Measurements from ENCODE around the gene ANGPTL2. TPM values are rescaled to one million over a fixed set of nuclear protein-coding genes. Genes with fewer than 3 reads are reported as not detected.

Gene ANGPTL2
- polyA plus RNA-seq, 4 donors: 0.45 to 16.5 (median 4.3) TPM

- Histone ChIP-seq H3K36me3 (ENCODE audit: control insufficient read depth in 3 of 3, insufficient read depth in 2 of 3, low read depth in 1 of 3, low read length in 3 of 3) (peaks cover 0 to 68% (median 3%) of the 10 kb centered on the region in 3 donors), H3K27me3 (ENCODE audit: control insufficient read depth in 3 of 3, insufficient read depth in 3 of 3, low read length in 3 of 3) (no peaks in the 10 kb centered on the region), H3K4me1 (ENCODE audit: control insufficient read depth in 3 of 3, insufficient read depth in 2 of 3, low read depth in 1 of 3, low read length in 2 of 3) (no peaks in the 10 kb centered on the region), H3K27ac (ENCODE audit: low read depth in 1 of 3, low read length in 2 of 3) (no peak overlapping the region), H3K4me3 (ENCODE audit: low read depth in 1 of 3, low read length in 3 of 3) (no peak overlapping the region), H3K9me3 (ENCODE audit: control insufficient read depth in 2 of 2, insufficient read depth in 1 of 2, low read depth in 1 of 2, low read length in 1 of 2) (no peaks in the 10 kb centered on the region)
- DNase-seq (peak; percentile 21 to 29), FAIRE-seq (no peak)
- 87 to 89% (median 88%) methylated on average over 5 of the region's 5 CpGs for WGBS, 3 donors
Measured at GRCh38 chr9:127095411-127095810, 27.0 kb downstream of the ANGPTL2 start.

DNA sequence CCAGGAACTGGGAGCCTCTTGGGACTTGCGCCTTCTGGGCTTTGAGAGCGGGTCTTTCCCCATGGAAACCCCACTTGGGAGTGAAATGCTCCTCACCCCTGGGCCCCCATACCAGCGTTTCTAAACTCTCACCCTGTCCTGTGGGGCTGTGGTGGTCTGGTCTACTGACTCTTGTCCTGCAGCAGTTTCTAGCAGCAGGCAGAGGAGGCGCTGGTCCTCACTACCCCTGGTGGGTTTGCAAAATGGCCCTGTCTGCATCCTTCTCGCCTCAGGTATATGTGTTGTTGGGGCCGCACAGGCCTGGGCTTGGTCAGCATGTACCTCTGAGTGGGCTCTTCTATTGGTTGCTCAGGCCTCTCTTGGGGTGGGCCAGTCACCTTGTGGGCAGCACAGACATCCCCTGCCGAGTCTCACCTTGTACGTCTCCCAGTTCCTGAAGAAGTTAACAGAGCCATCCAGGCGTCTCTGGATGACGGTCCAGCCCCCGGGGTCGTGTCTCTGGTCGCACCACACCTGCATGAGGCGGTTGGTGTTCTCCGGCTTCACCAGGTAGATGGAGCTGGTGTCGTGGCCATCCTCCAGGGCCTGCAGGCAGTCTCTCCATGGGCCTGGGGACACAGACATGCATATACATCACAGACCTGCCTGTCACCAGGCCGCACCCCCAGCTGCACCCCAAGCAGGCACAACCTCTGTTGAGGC, 29.0 kb downstream of the ANGPTL2 start:
- DNase-seq: no peak
- 94 to 96% (median 96%) methylated on average over 17 of the region's 17 CpGs for WGBS, 3 donors
- FAIRE-seq: no peak

DNA sequence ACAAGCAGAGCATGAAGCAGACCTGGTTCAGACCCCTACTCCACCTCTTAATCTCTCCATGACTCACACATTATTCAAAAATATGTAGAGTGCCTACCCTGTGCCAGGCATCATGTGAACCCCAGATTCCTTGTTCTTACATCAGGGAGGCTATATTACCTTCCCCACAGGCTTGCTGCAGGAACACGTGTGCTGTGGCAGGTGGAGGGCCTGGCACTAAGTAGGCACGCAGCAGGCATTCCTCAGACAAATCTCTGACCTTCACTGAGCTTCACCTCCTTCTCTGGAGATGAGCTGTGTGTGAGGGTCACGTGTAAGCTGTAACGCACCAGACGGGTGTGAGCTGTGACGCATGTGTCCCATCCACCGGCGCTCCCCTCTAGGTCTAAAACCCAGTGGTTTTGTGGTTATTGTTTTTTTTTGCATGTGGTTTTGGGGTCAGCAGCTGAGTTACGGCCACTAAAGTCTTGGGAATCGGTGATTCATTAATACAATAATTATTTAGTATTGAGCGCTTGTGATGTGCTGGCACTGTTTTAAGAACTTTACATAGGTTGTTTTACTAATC, 30.3 kb downstream of the ANGPTL2 start:
- WGBS, 3 donors: 78 to 88% (median 83%) methylated on average over 11 of the region's 11 CpGs
- H3K9me3 ChIP-seq (ENCODE audit: control insufficient read depth in 2 of 2, insufficient read depth in 1 of 2, low read depth in 1 of 2, low read length in 1 of 2): no peaks in the 10 kb centered on the region
- no peak overlapping the region for H3K27ac ChIP-seq (ENCODE audit: low read depth in 1 of 3, low read length in 2 of 3)
- H3K4me1 ChIP-seq (ENCODE audit: control insufficient read depth in 3 of 3, insufficient read depth in 2 of 3, low read depth in 1 of 3, low read length in 2 of 3): no peaks in the 10 kb centered on the region
- no peak for DNase-seq
- peaks cover 2 to 75% (median 9%) of the 10 kb centered on the region in 3 donors for H3K36me3 ChIP-seq (ENCODE audit: control insufficient read depth in 3 of 3, insufficient read depth in 2 of 3, low read depth in 1 of 3, low read length in 3 of 3)
- H3K4me3 ChIP-seq (ENCODE audit: low read depth in 1 of 3, low read length in 3 of 3): no peak overlapping the region
- no peak for FAIRE-seq
- no peaks in the 10 kb centered on the region for H3K27me3 ChIP-seq (ENCODE audit: control insufficient read depth in 3 of 3, insufficient read depth in 3 of 3, low read length in 3 of 3)

More for the DNA sequence above, 29.0 kb downstream of the ANGPTL2 start:
- H3K4me3 ChIP-seq (ENCODE audit: low read depth in 1 of 3, low read length in 3 of 3): no peak overlapping the region
- H3K27me3 ChIP-seq (ENCODE audit: control insufficient read depth in 3 of 3, insufficient read depth in 3 of 3, low read length in 3 of 3): no peaks in the 10 kb centered on the region
- H3K4me1 ChIP-seq (ENCODE audit: control insufficient read depth in 3 of 3, insufficient read depth in 2 of 3, low read depth in 1 of 3, low read length in 2 of 3): no peaks in the 10 kb centered on the region
- no peaks in the 10 kb centered on the region for H3K9me3 ChIP-seq (ENCODE audit: control insufficient read depth in 2 of 2, insufficient read depth in 1 of 2, low read depth in 1 of 2, low read length in 1 of 2)
- H3K36me3 ChIP-seq (ENCODE audit: control insufficient read depth in 3 of 3, insufficient read depth in 2 of 3, low read depth in 1 of 3, low read length in 3 of 3): peaks cover 0 to 75% (median 9%) of the 10 kb centered on the region in 3 donors
- no peak overlapping the region for H3K27ac ChIP-seq (ENCODE audit: low read depth in 1 of 3, low read length in 2 of 3)

DNA sequence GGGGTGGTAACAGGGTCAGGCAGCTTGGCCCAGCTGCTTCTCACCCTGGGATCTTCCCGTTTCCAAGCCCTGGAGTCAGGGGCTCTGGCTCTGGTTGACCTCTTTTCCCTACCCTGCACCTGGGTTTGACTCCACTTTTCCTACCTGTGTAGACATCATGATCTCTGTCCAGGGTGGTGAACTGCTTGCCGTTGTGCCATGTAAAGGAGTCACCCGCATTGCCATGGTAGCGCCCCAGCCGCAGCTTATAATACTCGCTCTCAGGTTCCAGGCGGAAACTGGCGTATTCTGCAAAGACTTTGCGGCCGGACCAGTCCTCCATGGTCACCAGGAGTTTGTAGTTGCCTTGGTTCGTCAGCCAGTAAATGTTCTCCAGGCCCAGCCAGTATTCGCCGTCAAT, 30.9 kb downstream of the ANGPTL2 start:
- Histone ChIP-seq H3K27me3 (ENCODE audit: control insufficient read depth in 3 of 3, insufficient read depth in 3 of 3, low read length in 3 of 3) (no peaks in the 10 kb centered on the region), H3K9me3 (ENCODE audit: control insufficient read depth in 2 of 2, insufficient read depth in 1 of 2, low read depth in 1 of 2, low read length in 1 of 2) (no peaks in the 10 kb centered on the region), H3K27ac (ENCODE audit: low read depth in 1 of 3, low read length in 2 of 3) (no peak overlapping the region), H3K36me3 (ENCODE audit: control insufficient read depth in 3 of 3, insufficient read depth in 2 of 3, low read depth in 1 of 3, low read length in 3 of 3) (peaks cover 2 to 77% (median 12%) of the 10 kb centered on the region in 3 donors), H3K4me3 (ENCODE audit: low read depth in 1 of 3, low read length in 3 of 3) (no peak overlapping the region), H3K4me1 (ENCODE audit: control insufficient read depth in 3 of 3, insufficient read depth in 2 of 3, low read depth in 1 of 3, low read length in 2 of 3) (no peaks in the 10 kb centered on the region)
- DNase-seq (no peak), FAIRE-seq (no peak)
- 96 to 97% (median 97%) methylated on average over 13 of the region's 13 CpGs for WGBS, 3 donors

GRCh38 chr9:127090341-127090985, 32.0 kb downstream of the ANGPTL2 start:
- no peak overlapping the region for H3K4me3 ChIP-seq (ENCODE audit: low read depth in 1 of 3, low read length in 3 of 3)
- FAIRE-seq: no peak
- WGBS, 3 donors: 89 to 90% (median 90%) methylated on average over 6 of the region's 6 CpGs

GRCh38 chr9:127089631-127090081, 32.8 kb downstream of the ANGPTL2 start:
- Histone ChIP-seq H3K9me3 (ENCODE audit: control insufficient read depth in 2 of 2, insufficient read depth in 1 of 2, low read depth in 1 of 2, low read length in 1 of 2) (no peaks in the 10 kb centered on the region), H3K27ac (ENCODE audit: low read depth in 1 of 3, low read length in 2 of 3) (no peak overlapping the region), H3K27me3 (ENCODE audit: control insufficient read depth in 3 of 3, insufficient read depth in 3 of 3, low read length in 3 of 3) (no peaks in the 10 kb centered on the region), H3K4me3 (ENCODE audit: low read depth in 1 of 3, low read length in 3 of 3) (no peak overlapping the region), H3K4me1 (ENCODE audit: control insufficient read depth in 3 of 3, insufficient read depth in 2 of 3, low read depth in 1 of 3, low read length in 2 of 3) (no peaks in the 10 kb centered on the region), H3K36me3 (ENCODE audit: control insufficient read depth in 3 of 3, insufficient read depth in 2 of 3, low read depth in 1 of 3, low read length in 3 of 3) (peaks cover 2 to 70% (median 17%) of the 10 kb centered on the region in 3 donors)
- FAIRE-seq (no peak), DNase-seq (no peak)
- 92 to 99% (median 94%) methylated on average over 6 of the region's 6 CpGs for WGBS, 3 donors

More at GRCh38 chr9:127090341-127090985, 32.0 kb downstream of the ANGPTL2 start:
- Histone ChIP-seq H3K27ac (ENCODE audit: low read depth in 1 of 3, low read length in 2 of 3) (no peak overlapping the region), H3K9me3 (ENCODE audit: control insufficient read depth in 2 of 2, insufficient read depth in 1 of 2, low read depth in 1 of 2, low read length in 1 of 2) (no peaks in the 10 kb centered on the region), H3K27me3 (ENCODE audit: control insufficient read depth in 3 of 3, insufficient read depth in 3 of 3, low read length in 3 of 3) (no peaks in the 10 kb centered on the region), H3K36me3 (ENCODE audit: control insufficient read depth in 3 of 3, insufficient read depth in 2 of 3, low read depth in 1 of 3, low read length in 3 of 3) (peaks cover 2 to 71% (median 17%) of the 10 kb centered on the region in 3 donors), H3K4me1 (ENCODE audit: control insufficient read depth in 3 of 3, insufficient read depth in 2 of 3, low read depth in 1 of 3, low read length in 2 of 3) (no peaks in the 10 kb centered on the region)
- DNase-seq: no peak

DNA sequence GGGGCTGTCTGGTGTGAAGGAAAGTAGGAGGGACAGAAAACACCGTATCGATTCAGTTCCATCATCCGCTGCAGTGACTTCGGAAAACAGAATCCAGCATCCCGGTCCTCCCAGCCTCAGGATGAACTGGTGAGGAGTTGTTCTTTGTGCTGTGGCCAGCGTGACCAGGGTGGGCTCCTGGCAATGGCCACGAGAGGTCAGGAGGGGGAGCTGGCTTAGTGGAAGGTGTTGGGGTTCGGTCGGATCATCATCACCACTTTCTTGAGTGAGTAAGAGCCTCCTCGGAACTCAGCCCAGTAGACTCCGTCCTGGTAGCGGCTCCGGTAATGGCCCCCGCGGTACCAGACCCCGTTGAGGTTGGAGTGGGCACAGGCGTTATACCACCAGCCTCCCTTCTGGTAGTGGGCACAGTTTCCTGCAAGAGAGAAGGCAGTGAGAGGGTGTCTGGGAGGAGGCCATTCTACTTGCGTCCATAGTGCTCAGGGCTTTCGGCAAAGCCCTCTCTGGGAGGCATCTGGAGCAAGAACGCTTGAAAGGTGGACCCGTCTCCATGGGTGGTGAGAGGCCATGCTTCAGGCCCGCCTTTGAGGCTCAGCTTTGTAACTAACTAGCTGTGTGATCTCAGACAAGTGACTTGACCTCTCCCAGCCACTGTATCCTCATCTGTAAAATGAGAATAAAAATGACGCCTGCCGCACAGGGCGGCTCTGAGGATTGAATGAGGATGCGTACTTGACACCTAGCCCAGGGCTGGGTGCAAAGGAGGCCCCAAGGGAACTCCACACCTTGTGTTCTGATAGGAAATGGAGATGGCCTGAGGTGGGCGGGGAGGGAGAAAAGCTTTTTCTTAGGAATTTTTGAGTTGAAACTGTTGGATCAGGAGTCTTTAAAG, 33.5 kb downstream of the ANGPTL2 start:
- H3K27me3 ChIP-seq (ENCODE audit: control insufficient read depth in 3 of 3, insufficient read depth in 3 of 3, low read length in 3 of 3): no peaks in the 10 kb centered on the region
- no peak overlapping the region for H3K27ac ChIP-seq (ENCODE audit: low read depth in 1 of 3, low read length in 2 of 3)
- FAIRE-seq (no peak), DNase-seq (no peak)
- WGBS, 3 donors: 95 to 97% (median 95%) methylated on average over 27 of the region's 27 CpGs
- H3K9me3 ChIP-seq (ENCODE audit: control insufficient read depth in 2 of 2, insufficient read depth in 1 of 2, low read depth in 1 of 2, low read length in 1 of 2): no peaks in the 10 kb centered on the region
- peaks cover 2 to 72% (median 17%) of the 10 kb centered on the region in 3 donors for H3K36me3 ChIP-seq (ENCODE audit: control insufficient read depth in 3 of 3, insufficient read depth in 2 of 3, low read depth in 1 of 3, low read length in 3 of 3)
- H3K4me1 ChIP-seq (ENCODE audit: control insufficient read depth in 3 of 3, insufficient read depth in 2 of 3, low read depth in 1 of 3, low read length in 2 of 3): no peaks in the 10 kb centered on the region
- no peak overlapping the region for H3K4me3 ChIP-seq (ENCODE audit: low read depth in 1 of 3, low read length in 3 of 3)

GRCh38 chr9:127087836-127088235, 34.6 kb downstream of the ANGPTL2 start:
- DNase-seq: no peak
- H3K4me3 ChIP-seq (ENCODE audit: low read depth in 1 of 3, low read length in 3 of 3): no peak overlapping the region
- H3K36me3 ChIP-seq (ENCODE audit: control insufficient read depth in 3 of 3, insufficient read depth in 2 of 3, low read depth in 1 of 3, low read length in 3 of 3): peaks cover 2 to 67% (median 17%) of the 10 kb centered on the region in 3 donors
- no peaks in the 10 kb centered on the region for H3K9me3 ChIP-seq (ENCODE audit: control insufficient read depth in 2 of 2, insufficient read depth in 1 of 2, low read depth in 1 of 2, low read length in 1 of 2)
- no peak for FAIRE-seq
- WGBS, 3 donors: 91 to 96% (median 94%) methylated on average over 8 of the region's 8 CpGs
- H3K27ac ChIP-seq (ENCODE audit: low read depth in 1 of 3, low read length in 2 of 3): no peak overlapping the region
- no peaks in the 10 kb centered on the region for H3K27me3 ChIP-seq (ENCODE audit: control insufficient read depth in 3 of 3, insufficient read depth in 3 of 3, low read length in 3 of 3)
- H3K4me1 ChIP-seq (ENCODE audit: control insufficient read depth in 3 of 3, insufficient read depth in 2 of 3, low read depth in 1 of 3, low read length in 2 of 3): no peaks in the 10 kb centered on the region

Measured in small intestine (tissue), 7 donors.